Prostate gland (tissue), 2 donors: ENCODE measurements around the gene LENG1. TPM values are rescaled to one million over a fixed set of nuclear protein-coding genes. Genes with fewer than 3 reads are reported as not detected.
"Not testable (repeated sequence)": the region's sequence is repeated elsewhere in the genome, so short reads cannot be mapped to it uniquely, and the experiment has no call there.

Source experiments
- DNase-seq: peaks from one replicate; pipeline ENCODE4 v3.0.0-alpha.2; 2019; ENCODE audit warnings: low spot score
- H3K27ac ChIP-seq, 2 donors: fragments of 200-600 bp; sonication (generic); 2 replicates each; pipeline ENCODE4 v1.5.1; 2017 to 2019
- H3K27me3 ChIP-seq: fragments of 200-600 bp; sonication (generic); replicated peaks from 2 replicates; pipeline ENCODE4 v1.5.1; 2019; ENCODE audit not compliant: insufficient read depth
- H3K36me3 ChIP-seq, 2 donors: fragments of 200-600 bp; sonication (generic); 1 replicate in 1 of 2; 2 replicates in 1 of 2; pipeline versions ENCODE4 v1.5.1 to v1.8.1; 2017 to 2019
- H3K4me1 ChIP-seq: fragments of 200-600 bp; sonication (generic); replicated peaks from 2 replicates; pipeline ENCODE4 v1.5.1; 2019
- H3K4me3 ChIP-seq, 2 donors: fragments of 200-600 bp; sonication (generic); 2 replicates each; pipeline ENCODE4 v1.5.1; 2017 to 2019
- H3K9me3 ChIP-seq: fragments of 200-600 bp; sonication (generic); 2 replicates; pipeline ENCODE4 v1.5.1; 2017
- CTCF ChIP-seq, 4 experiments: fragments of 200-600 bp in 2 of 4; fragments of 450-650 bp in 2 of 4; sonication (generic) in 2 of 4; IDR thresholded peaks; 1 replicate in 3 of 4; 2 replicates in 1 of 4; pipeline ENCODE4 v1.5.1; 2016 to 2019; ENCODE audit warnings: antibody characterized with exemption in 4 of 4, mild to moderate bottlenecking in 2 of 4, moderate library complexity in 2 of 4
- POLR2A ChIP-seq: fragments of 450-650 bp; IDR thresholded peaks from one replicate; pipeline ENCODE4 v1.6.1; 2016; ENCODE audit warnings: antibody characterized with exemption, mild to moderate bottlenecking
- POLR2AphosphoS5 ChIP-seq: sonication (generic); formaldehyde crosslinking; IDR thresholded peaks from one replicate; pipeline ENCODE4 v1.6.1; 2017; ENCODE audit warnings: antibody characterized with exemption
- WGBS: methylation state at CpG from one replicate; pipeline ENCODE4 v1.1.5; 2018; 5-methylcytosine and 5-hydroxymethylcytosine counted together
- intact Hi-C: fragments of 100-400 bp; cut with DNase I; formaldehyde crosslinking; loops from one replicate; pipeline ENCODE4 v1.14.2; 2022
- total RNA-seq, 2 donors: library from RNA; depleted of rRNA; stranded (reverse); fragments of >200 nt; gene quantifications; one replicate each; pipeline ENCODE4 v1.1.0, GENCODE V29; 2016

Gene LENG1
- 10 to 100 TPM in 1 of 2 donors, 1 to 10 TPM in 1; 7.6 to 14.7 TPM for total RNA-seq

GRCh38 chr19:54159352-54160181 is at the start of gene LENG1:
Gene LENG1 (minus strand): TSS chr19:54159721. CDS start chr19:54159695, 26 bp downstream.
- peak within 1 kb of the TSS; percentile 88 to 95 for H3K27ac ChIP-seq
- peaks cover 6 to 7% of the 10 kb centered on the region in 2 donors for H3K36me3 ChIP-seq
- WGBS = under 1% methylated on average over 72 of the region's 72 CpGs
- H3K4me3 ChIP-seq = peak within 1 kb of the TSS; percentile 71 to 89
- H3K4me1 ChIP-seq = peaks cover 26% of the 10 kb centered on the region
- DNase-seq = peak; percentile 100
- intact Hi-C loops = loop anchor here (2.0 kb wide), 2 partner anchors 23 to 31 kb away; partner anchors contain the start of genes CNOT3 and TSEN34
- TF ChIP-seq POLR2AphosphoS5 = peak; percentile 87
- peak; percentile 55 for TF ChIP-seq POLR2A
- peak; percentile 3 to 75 (median 56) for TF ChIP-seq CTCF (IDR thresholded peaks at IDR 0.05)
- no peaks in the 10 kb centered on the region for H3K9me3 ChIP-seq
- H3K27me3 ChIP-seq = no peaks in the 10 kb centered on the region

- Histone ChIP-seq H3K27me3 (no peaks in the 10 kb centered on the region), H3K27ac (peak overlapping the region; percentile 77 to 83), H3K4me1 (peaks cover 14% of the 10 kb centered on the region), H3K9me3 (no peaks in the 10 kb centered on the region), H3K36me3 (peaks cover 7 to 24% of the 10 kb centered on the region in 2 donors), H3K4me3 (no peak overlapping the region)
- intact Hi-C loops = no loop called here
- 77% methylated on average over 8 of the region's 8 CpGs for WGBS
- DNase-seq = no peak
- no peak for TF ChIP-seq POLR2A
- TF ChIP-seq CTCF (IDR thresholded peaks at IDR 0.05) = no peak
- TF ChIP-seq POLR2AphosphoS5 = no peak
Observed at GRCh38 chr19:54208784-54209057, 49.2 kb upstream of the LENG1 start.

- TF ChIP-seq POLR2A (no peak), POLR2AphosphoS5 (peak; percentile 6)
- no peak for DNase-seq
- Histone ChIP-seq H3K9me3 (no peaks in the 10 kb centered on the region), H3K27me3 (no peaks in the 10 kb centered on the region), H3K36me3 (peaks cover 7 to 29% of the 10 kb centered on the region in 2 donors), H3K4me1 (peaks cover 14% of the 10 kb centered on the region), H3K27ac (peak overlapping the region; percentile 77 to 83), H3K4me3 (no peak overlapping the region)
- 67% methylated on average over 18 of the region's 18 CpGs for WGBS
- intact Hi-C loops = no loop called here
Observed at GRCh38 chr19:54207983-54208783, 48.7 kb upstream of the LENG1 start.

GRCh38 chr19:54207676-54207982 is 48.1 kb upstream of the LENG1 start:
- no peaks in the 10 kb centered on the region for H3K9me3 ChIP-seq
- peak overlapping the region in 1 of 2 donors; percentile 14 for H3K27ac ChIP-seq
- H3K36me3 ChIP-seq = peaks cover 7 to 29% of the 10 kb centered on the region in 2 donors
- H3K27me3 ChIP-seq = no peaks in the 10 kb centered on the region
- TF ChIP-seq POLR2A = no peak
- no peak for TF ChIP-seq POLR2AphosphoS5
- no peak for TF ChIP-seq CTCF (IDR thresholded peaks at IDR 0.05)
- intact Hi-C loops = no loop called here
- DNase-seq = no peak
- H3K4me3 ChIP-seq = no peak overlapping the region
- H3K4me1 ChIP-seq = peaks cover 18% of the 10 kb centered on the region
- WGBS = 53% methylated on average over 5 of the region's 5 CpGs

GRCh38 chr19:54207193-54207592 is 47.7 kb upstream of the LENG1 start:
- Histone ChIP-seq H3K36me3 (peaks cover 7 to 29% of the 10 kb centered on the region in 2 donors), H3K4me1 (peaks cover 22% of the 10 kb centered on the region)

More at GRCh38 chr19:54207193-54207592, 47.7 kb upstream of the LENG1 start:
- H3K9me3 ChIP-seq, DNase-seq, H3K4me3 ChIP-seq, H3K27me3 ChIP-seq, intact Hi-C loops: not testable (repeated sequence)
- peak overlapping the region in 1 of 2 donors; percentile 14 for H3K27ac ChIP-seq
- WGBS = 76% methylated on average over 23 of the region's 23 CpGs
